ENCODE data around the gene CNTN6. TPM values are rescaled to one million over a fixed set of nuclear protein-coding genes. Genes with fewer than 3 reads are reported as not detected.

CNTN6 gene
- polyA plus RNA-seq, 2 of the 4 experiments (the other 2 are of a cell fraction): not detected

GRCh38 chr3:1216856-1217255 lies 124.0 kb downstream of the CNTN6 start:
- H3K9me3 ChIP-seq: 0 out of 3 replicates have a peak, but pooled peaks cover 3% of the 10 kb centered on the region
- DNase-seq (ENCODE audit: low read depth in 1 of 2, low spot score in 1 of 2): no peak
- CTCF ChIA-PET: no interaction called here
- POLR2A ChIA-PET: no interaction called here
- FAIRE-seq: no peak
- TF ChIP-seq RCOR1 (IDR thresholded peaks at IDR 0.05; ENCODE audit: low read depth, low read length) (no peak), CTCF (IDR thresholded peaks at IDR 0.05) (no peak), PHF8 (IDR thresholded peaks at IDR 0.05; ENCODE audit: borderline replicate concordance, low read depth) (no peak), FOSB (CRISPR knock-in tag; IDR thresholded peaks at IDR 0.05) (no peak), JUN (IDR thresholded peaks at IDR 0.05) (no peak), KDM5A (IDR thresholded peaks at IDR 0.05) (no peak), MAZ (IDR thresholded peaks at IDR 0.05; ENCODE audit: borderline replicate concordance, low read depth, low read length) (no peak), BHLHE40 (IDR thresholded peaks at IDR 0.05; ENCODE audit: low read depth, low read length) (no peak), ZNF302 (CRISPR knock-in tag; IDR thresholded peaks at IDR 0.05) (no peak)
- TF ChIP-seq, protein P1, sequence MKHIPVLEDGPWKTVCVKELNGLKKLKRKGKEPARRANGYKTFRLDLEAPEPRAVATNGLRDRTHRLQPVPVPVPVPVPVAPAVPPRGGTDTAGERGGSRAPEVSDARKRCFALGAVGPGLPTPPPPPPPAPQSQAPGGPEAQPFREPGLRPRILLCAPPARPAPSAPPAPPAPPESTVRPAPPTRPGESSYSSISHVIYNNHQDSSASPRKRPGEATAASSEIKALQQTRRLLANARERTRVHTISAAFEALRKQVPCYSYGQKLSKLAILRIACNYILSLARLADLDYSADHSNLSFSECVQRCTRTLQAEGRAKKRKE (CRISPR knock-in tag; IDR thresholded peaks at IDR 0.05; ENCODE audit: low read depth): no peak
- no peak overlapping the region for H3K4me2 ChIP-seq
- H3K4me1 ChIP-seq: no peaks in the 10 kb centered on the region
- WGBS (ENCODE audit: missing lambda C conversion rate): 0% methylated on average over 1 of the region's 1 CpG
- ATAC-seq: no peak
- no peak overlapping the region for H3K4me3 ChIP-seq
- H3K27ac ChIP-seq: no peak overlapping the region

DNA sequence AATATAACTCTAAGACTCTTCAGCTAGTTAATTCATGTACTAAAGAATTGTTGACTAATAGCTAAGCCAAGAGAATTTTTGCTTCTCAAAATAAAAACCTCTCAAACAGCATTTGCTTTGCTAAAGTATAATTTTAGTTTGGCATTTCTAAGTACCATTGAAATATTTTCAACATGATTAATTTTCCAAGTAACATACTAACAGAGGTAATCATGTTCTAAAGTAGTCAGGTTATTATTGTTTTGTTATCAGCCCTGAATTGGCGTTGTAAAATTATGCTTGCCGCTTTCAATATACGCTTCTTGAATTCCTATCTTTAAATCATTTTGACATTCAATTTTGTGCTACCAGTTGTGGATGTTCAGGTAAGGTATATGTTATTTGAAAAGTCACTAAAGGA lies 134.3 kb downstream of the CNTN6 start:
- WGBS (ENCODE audit: missing lambda C conversion rate): 45% methylated on average over 3 of the region's 3 CpGs
- Histone ChIP-seq H3K27ac (no peak overlapping the region), H3K4me1 (no peaks in the 10 kb centered on the region), H3K4me3 (no peak overlapping the region), H3K4me2 (no peak overlapping the region), H3K9me3 (0 out of 3 replicates have a peak, but pooled peaks cover 3% of the 10 kb centered on the region)
- FAIRE-seq: no peak
- ChIA-PET POLR2A (no interaction called here), CTCF (no interaction called here)
- no peak for DNase-seq (ENCODE audit: low read depth in 1 of 2, low spot score in 1 of 2)
- ATAC-seq: no peak
- no peak for TF ChIP-seq NR3C1 (IDR thresholded peaks at IDR 0.05)
- TF ChIP-seq EHF (CRISPR knock-in tag; IDR thresholded peaks at IDR 0.05): no peak
- TF ChIP-seq KDM1A (IDR thresholded peaks at IDR 0.05; ENCODE audit: low read depth): no peak
- TF ChIP-seq HEYL (CRISPR knock-in tag; IDR thresholded peaks at IDR 0.05): no peak
- no peak for TF ChIP-seq MYC (IDR thresholded peaks at IDR 0.05; ENCODE audit: borderline replicate concordance, low read length)
- no peak for TF ChIP-seq JUN (IDR thresholded peaks at IDR 0.05)
- TF ChIP-seq RFX5 (IDR thresholded peaks at IDR 0.05): no peak
- no peak for TF ChIP-seq RCOR1 (IDR thresholded peaks at IDR 0.05; ENCODE audit: low read depth, low read length)
- TF ChIP-seq NPAS2 (CRISPR knock-in tag; IDR thresholded peaks at IDR 0.05; ENCODE audit: borderline replicate concordance): no peak
- TF ChIP-seq, protein P2, sequence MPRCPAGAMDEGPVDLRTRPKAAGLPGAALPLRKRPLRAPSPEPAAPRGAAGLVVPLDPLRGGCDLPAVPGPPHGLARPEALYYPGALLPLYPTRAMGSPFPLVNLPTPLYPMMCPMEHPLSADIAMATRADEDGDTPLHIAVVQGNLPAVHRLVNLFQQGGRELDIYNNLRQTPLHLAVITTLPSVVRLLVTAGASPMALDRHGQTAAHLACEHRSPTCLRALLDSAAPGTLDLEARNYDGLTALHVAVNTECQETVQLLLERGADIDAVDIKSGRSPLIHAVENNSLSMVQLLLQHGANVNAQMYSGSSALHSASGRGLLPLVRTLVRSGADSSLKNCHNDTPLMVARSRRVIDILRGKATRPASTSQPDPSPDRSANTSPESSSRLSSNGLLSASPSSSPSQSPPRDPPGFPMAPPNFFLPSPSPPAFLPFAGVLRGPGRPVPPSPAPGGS (IDR thresholded peaks at IDR 0.05): no peak
- TF ChIP-seq USF2 (IDR thresholded peaks at IDR 0.05): no peak
- TF ChIP-seq PHF8 (IDR thresholded peaks at IDR 0.05; ENCODE audit: borderline replicate concordance, low read depth): no peak
- no peak for TF ChIP-seq POLR2AphosphoS2 (conservative IDR thresholded peaks at IDR 0.05; ENCODE audit: low read length)
- TF ChIP-seq GATA3 (IDR thresholded peaks at IDR 0.05; ENCODE audit: borderline replicate concordance): no peak
